GM18499 (cell line): ENCODE data around the gene YPEL2.
"Not testable (repeated sequence)": the region's sequence is repeated elsewhere in the genome, so short reads cannot be mapped to it uniquely, and the experiment has no call there.

Experiments
- ATAC-seq: cut with Tn5 transposase; IDR thresholded peaks from one replicate; pipeline ENCODE4 v1.9.1; 2021; ENCODE audit warnings: moderate number of reproducible peaks; ENCODE audit not compliant: insufficient read depth, unreplicated experiment

YPEL2 gene, protein sequence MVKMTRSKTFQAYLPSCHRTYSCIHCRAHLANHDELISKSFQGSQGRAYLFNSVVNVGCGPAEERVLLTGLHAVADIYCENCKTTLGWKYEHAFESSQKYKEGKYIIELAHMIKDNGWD

DNA sequence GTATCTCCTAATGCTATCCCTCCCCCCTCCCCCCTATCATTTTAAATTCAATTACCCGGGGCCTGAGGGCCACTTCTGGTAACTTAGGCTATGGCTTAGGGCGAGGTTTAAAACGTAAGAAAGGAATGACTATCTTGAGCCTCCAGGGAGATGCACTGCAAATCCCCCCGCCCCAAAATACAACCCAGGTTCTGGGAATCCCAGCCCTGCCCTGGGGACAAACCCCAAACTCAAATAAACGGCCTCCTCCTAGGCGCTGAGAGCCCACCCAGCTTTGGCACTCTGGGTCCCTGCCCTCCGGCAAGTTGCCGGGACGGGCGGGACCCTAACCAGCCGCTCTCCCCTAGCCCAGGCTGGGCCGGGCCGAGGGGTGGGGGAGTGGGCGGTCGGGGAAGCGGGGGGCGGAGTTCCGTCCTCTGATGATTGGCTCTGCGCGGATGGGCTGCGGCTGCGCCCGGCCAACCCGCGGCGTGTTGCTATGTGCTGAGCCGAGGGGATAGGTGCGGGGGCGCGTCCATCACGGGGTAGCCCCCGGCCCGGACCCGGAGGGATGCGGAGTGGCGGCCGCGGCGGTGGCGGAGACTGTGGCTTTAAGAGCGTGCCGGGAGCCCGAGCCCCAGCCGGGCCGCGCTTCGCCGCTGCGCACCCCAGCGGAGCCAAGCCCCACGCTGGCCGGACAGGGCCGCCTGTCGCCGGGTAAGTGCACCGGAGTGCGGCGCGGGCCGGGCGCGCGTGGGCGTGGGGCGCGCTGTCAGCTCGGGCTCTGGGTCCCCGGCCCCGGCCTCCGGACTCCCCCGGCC lies at the start of gene YPEL2:
TSS of gene YPEL2 (plus strand) at position 527 of the 800 bp plus-strand sequence. CDS start 21,755 bp downstream, outside the sequence.
- ATAC-seq, result peak; percentile 55

DNA sequence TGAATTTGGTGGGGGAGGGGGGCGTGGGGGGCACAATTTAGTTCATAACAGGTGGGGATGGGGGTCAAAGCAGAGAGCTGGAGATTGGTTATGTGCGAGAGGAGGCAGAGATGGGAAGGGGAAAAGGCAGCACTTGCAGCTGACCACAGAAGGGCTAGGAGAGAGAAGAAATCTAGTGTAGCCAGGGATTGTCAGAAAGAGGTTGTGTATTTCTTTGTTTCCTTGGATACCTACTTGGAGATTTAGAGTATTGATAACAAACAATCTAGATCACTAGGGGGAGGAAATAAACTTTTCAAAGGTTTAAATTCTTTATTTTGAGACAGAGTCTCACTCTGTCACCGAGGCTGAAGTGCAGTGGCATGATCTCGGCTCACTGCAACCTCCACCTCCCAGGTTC lies 47.1 kb upstream of the YPEL2 start:
- ATAC-seq, result no peak

- no peak for ATAC-seq
These were observed 44.0 kb upstream of the YPEL2 start for GRCh38 chr17:59287452-59287851.

DNA sequence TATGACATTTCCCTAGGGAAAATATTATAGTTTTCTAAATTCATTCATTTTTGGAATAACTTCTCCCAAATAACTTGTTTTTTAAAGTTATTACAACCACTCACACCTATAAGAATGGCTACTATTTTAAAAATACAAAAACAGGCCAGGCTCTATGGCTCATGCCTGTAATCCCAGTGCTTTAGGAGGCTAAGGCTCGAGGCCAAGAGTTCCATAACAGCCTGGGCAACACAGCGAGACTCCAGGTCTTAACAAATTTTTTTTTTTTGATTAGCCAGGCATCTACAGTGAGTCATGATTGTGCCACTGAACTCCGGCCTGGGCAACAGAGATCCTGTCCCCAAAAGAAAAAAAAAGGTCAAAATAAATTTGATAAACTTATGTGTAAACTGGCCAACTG lies 43.6 kb upstream of the YPEL2 start:
- ATAC-seq, result no peak

DNA sequence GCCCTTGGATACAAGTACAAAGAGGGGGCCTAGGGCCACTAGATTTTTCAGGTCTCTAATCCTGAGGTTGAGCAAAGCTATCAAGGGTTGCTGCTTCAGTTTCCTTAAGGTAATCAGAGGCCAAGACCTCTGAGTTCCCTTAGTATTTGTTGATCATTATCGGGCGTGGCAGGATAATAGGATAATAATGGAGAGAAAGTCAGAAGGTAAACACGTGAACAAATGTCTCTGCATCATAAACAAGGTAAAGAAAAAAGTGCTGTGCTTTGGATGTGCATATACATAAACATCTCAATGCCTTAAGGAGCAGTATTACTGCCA lies 41.5 kb upstream of the YPEL2 start:
- ATAC-seq, result no peak

- not testable (repeated sequence) for ATAC-seq
These were observed 41.0 kb upstream of the YPEL2 start for GRCh38 chr17:59290302-59290998.

DNA sequence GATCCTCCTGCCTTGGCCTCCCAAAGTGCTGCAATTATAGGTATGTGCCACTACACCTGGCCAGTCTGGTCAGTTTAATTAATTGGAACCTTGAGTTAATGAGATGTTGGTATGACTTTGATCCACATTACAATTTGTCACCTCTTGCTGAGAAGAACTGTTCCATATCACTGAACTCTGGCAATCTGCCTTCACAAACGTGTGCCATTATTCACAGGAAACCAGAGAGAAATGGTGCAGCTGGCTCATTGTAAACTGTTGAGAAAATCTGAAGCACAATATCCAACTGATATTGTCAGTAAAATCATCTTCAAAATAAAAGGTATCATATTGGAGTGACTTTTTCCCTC lies 39.3 kb upstream of the YPEL2 start:
- no peak for ATAC-seq

GRCh38 chr17:59296190-59296589 lies 35.3 kb upstream of the YPEL2 start:
- ATAC-seq, result no peak

DNA sequence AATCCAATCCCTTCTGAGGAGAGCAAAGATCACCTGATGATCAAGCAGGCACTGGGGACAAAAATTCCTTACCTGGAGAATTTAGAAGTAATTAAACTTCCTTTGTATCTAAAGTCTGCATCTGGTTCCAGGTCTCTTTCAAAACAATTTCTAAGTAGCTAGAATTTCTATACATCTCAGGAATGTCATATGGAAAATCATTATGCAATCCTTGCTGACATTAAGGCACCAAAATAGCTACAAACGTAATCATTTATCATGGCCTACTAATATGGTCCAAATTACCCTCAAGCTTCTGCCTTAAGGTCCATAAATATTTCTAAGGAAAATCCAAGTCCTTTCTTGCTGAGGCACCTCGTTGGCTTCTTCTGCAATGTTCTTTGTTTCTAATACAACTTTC lies 32.9 kb upstream of the YPEL2 start:
- ATAC-seq, result no peak

DNA sequence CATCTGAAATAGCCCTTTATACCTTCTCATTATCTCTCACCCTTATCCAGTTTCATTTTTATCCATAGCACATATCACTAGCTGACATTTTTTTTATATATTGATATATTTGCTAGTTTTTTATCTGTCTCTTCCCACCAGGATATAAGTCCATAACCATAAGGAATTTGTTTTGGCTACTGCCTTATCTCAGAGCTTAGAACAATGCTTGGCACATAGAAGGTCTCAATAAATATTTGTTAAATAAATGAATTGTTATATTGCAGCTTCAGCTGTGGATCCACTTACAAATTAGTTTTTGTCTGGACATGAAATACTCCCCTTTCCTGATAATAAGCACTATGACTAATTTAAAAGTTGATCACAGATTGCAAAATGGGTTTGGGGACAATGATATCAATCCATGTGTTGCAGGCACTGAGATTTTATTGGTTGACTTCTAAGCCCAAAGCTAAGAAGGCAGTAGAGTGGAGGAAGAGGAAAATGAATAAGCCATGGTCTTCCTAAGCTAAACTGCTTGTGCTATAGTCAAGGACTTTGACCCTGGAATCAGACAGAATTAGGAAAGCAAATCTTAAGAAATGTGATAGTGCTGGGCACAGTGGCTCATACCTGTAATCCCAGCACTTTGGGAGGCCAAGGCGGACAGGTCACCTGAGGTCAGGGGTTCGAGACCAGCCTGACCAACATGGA lies 31.9 kb upstream of the YPEL2 start:
- ATAC-seq, result no peak

GRCh38 chr17:59300941-59301340 lies 30.5 kb upstream of the YPEL2 start:
- ATAC-seq, result no peak

- no peak for ATAC-seq
These were observed 26.6 kb upstream of the YPEL2 start for GRCh38 chr17:59304811-59305210.

DNA sequence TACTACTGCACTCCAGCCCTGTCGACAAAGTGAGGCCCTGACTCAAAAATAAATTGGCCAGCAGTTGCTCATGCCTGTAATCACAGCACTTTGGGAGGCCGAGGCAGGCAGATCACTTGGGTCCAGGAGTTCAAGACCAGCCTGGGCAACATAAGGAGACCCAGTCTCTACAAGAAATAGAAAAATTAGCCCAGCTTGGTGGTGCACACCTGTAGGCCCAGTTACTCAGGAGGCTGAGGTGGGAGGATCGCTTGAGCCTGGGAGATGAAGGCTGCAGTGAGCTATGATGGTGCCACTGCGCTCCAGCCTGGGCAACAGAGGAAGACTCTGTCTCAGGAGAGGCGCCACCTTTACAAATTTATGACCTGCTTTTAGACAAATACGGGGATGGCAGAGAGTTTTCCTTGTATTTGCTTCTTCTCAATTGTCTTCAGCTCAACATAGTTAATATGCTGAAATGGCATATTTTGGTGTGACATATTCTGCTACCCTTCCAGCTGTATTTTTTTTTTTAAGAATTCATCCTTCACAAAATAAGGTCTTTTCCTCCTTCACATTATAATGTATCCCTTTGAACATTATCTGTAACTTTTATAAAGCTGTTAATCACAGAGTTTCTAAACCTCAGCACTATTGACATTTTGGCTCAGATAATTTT lies 21.1 kb upstream of the YPEL2 start:
- ATAC-seq, result no peak

DNA sequence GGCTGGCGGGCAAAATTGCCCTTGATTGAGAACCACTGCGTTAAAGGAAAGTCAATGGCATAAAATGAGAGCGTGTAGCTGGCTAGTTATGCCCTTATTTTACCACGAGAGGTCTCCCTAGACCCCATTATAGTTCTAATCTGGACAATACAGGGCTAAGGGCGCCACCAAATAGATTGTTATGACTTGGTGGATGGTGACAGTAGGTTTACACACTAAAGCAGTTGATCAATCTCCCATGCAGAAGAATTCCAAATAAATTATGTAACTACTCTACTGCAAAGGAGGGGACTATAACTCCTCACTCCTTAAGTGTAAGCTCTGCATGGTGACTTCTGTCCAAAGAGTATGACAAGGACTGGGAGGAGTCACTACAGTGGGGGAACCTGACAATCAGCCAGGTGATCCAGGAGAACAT lies 20.4 kb upstream of the YPEL2 start:
- no peak for ATAC-seq

DNA sequence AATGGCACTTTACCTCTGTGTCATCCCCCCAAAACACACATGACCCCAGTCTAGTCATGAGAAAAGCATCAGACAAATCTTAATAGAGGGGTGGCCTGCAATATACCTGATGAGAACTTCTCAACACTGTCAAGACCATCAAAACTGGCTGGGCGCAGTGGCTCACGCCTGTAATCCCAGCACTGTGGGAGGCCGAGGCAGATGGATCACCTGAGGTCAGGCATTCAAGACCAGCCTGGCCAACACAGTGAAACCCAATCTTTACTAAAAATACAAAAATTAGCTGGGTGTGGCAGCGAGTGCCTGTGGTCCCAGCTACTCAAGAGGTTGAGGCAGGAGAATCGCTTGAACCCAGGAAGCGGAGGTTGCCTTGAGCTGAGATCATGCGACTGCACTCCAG lies 19.9 kb upstream of the YPEL2 start:
- ATAC-seq, result not testable (repeated sequence)

- ATAC-seq, result no peak
These were observed 15.6 kb upstream of the YPEL2 start for GRCh38 chr17:59315866-59316265.

- ATAC-seq, result no peak
These were observed 4.1 kb upstream of the YPEL2 start for GRCh38 chr17:59327121-59327980.

GRCh38 chr17:59327981-59328290 lies 3.5 kb upstream of the YPEL2 start:
- no peak for ATAC-seq

- no peak for ATAC-seq
These were observed 2.9 kb upstream of the YPEL2 start for GRCh38 chr17:59328601-59329000.
